Measurements from ENCODE around the gene GAK. TPM values are rescaled to one million over a fixed set of nuclear protein-coding genes. Genes with fewer than 3 reads are reported as not detected.

GAK gene
- total RNA-seq, 1 donor from 2014 or later = 147 TPM

GRCh38 chr4:893276-893994 is 38.7 kb downstream of the GAK start:
- Mint-ChIP-seq H3K27me3 (no peaks in the 10 kb centered on the region), H3K27ac (no peak overlapping the region), H3K9me3 (no peaks in the 10 kb centered on the region), H3K4me3 (no peak overlapping the region), H3K36me3 (ENCODE audit: low read depth) (peaks cover 31% of the 10 kb centered on the region), H3K4me1 (no peaks in the 10 kb centered on the region)
- DNase-seq = no peak
- intact Hi-C loops (cut with micrococcal nuclease) = no loop called here

GRCh38 chr4:892780-893179 is 39.3 kb downstream of the GAK start:
- Mint-ChIP-seq H3K27ac (no peak overlapping the region), H3K9me3 (peaks cover 1% of the 10 kb centered on the region), H3K27me3 (no peaks in the 10 kb centered on the region), H3K4me3 (no peak overlapping the region), H3K36me3 (ENCODE audit: low read depth) (peaks cover 36% of the 10 kb centered on the region), H3K4me1 (no peaks in the 10 kb centered on the region)
- intact Hi-C loops (cut with micrococcal nuclease) = no loop called here
- DNase-seq = no peak

- no peaks in the 10 kb centered on the region for H3K27me3 Mint-ChIP-seq
- H3K4me1 Mint-ChIP-seq = no peaks in the 10 kb centered on the region
- no peak overlapping the region for H3K27ac Mint-ChIP-seq
- peak; percentile 72 for DNase-seq
- intact Hi-C loops (cut with micrococcal nuclease) = no loop called here
- H3K36me3 Mint-ChIP-seq (ENCODE audit: low read depth) = peaks cover 41% of the 10 kb centered on the region
- peaks cover 5% of the 10 kb centered on the region for H3K9me3 Mint-ChIP-seq
- H3K4me3 Mint-ChIP-seq = no peak overlapping the region
These were observed 40.4 kb downstream of the GAK start for GRCh38 chr4:891747-892146.

- Mint-ChIP-seq H3K4me3 (no peak overlapping the region), H3K27me3 (no peaks in the 10 kb centered on the region), H3K36me3 (ENCODE audit: low read depth) (peaks cover 41% of the 10 kb centered on the region), H3K4me1 (no peaks in the 10 kb centered on the region), H3K9me3 (peaks cover 5% of the 10 kb centered on the region), H3K27ac (no peak overlapping the region)
- no peak for DNase-seq
- intact Hi-C loops (cut with micrococcal nuclease) = no loop called here
These were observed 42.0 kb downstream of the GAK start for GRCh38 chr4:890036-890695.

- Mint-ChIP-seq H3K4me1 (no peaks in the 10 kb centered on the region), H3K36me3 (ENCODE audit: low read depth) (peaks cover 42% of the 10 kb centered on the region), H3K4me3 (no peak overlapping the region), H3K27ac (no peak overlapping the region), H3K9me3 (peaks cover 5% of the 10 kb centered on the region), H3K27me3 (no peaks in the 10 kb centered on the region)
- DNase-seq = no peak
- intact Hi-C loops (cut with micrococcal nuclease) = no loop called here
These were observed 42.6 kb downstream of the GAK start for GRCh38 chr4:889516-889915.

GRCh38 chr4:888029-888428 is 44.1 kb downstream of the GAK start:
- DNase-seq = no peak
- no peaks in the 10 kb centered on the region for H3K4me1 Mint-ChIP-seq
- intact Hi-C loops (cut with micrococcal nuclease) = no loop called here
- peaks cover 5% of the 10 kb centered on the region for H3K9me3 Mint-ChIP-seq
- H3K27ac Mint-ChIP-seq = no peak overlapping the region
- H3K36me3 Mint-ChIP-seq (ENCODE audit: low read depth) = peaks cover 40% of the 10 kb centered on the region
- H3K27me3 Mint-ChIP-seq = no peaks in the 10 kb centered on the region
- H3K4me3 Mint-ChIP-seq = no peak overlapping the region

GRCh38 chr4:887034-887763 is 44.9 kb downstream of the GAK start:
- no peak overlapping the region for H3K4me3 Mint-ChIP-seq

GRCh38 chr4:886244-886643 is 45.9 kb downstream of the GAK start:
- no peaks in the 10 kb centered on the region for H3K27me3 Mint-ChIP-seq
- peaks cover 41% of the 10 kb centered on the region for H3K36me3 Mint-ChIP-seq (ENCODE audit: low read depth)
- DNase-seq = no peak
- peaks cover 5% of the 10 kb centered on the region for H3K9me3 Mint-ChIP-seq
- H3K4me3 Mint-ChIP-seq = no peak overlapping the region
- H3K4me1 Mint-ChIP-seq = no peaks in the 10 kb centered on the region
- intact Hi-C loops (cut with micrococcal nuclease) = no loop called here
- H3K27ac Mint-ChIP-seq = no peak overlapping the region

More at GRCh38 chr4:887034-887763, 44.9 kb downstream of the GAK start:
- no peaks in the 10 kb centered on the region for H3K27me3 Mint-ChIP-seq
- no peak overlapping the region for H3K27ac Mint-ChIP-seq
- no peak for DNase-seq
- H3K4me1 Mint-ChIP-seq = no peaks in the 10 kb centered on the region
- peaks cover 40% of the 10 kb centered on the region for H3K36me3 Mint-ChIP-seq (ENCODE audit: low read depth)
- peaks cover 5% of the 10 kb centered on the region for H3K9me3 Mint-ChIP-seq
- intact Hi-C loops (cut with micrococcal nuclease) = no loop called here

GRCh38 chr4:885353-885752 is 46.8 kb downstream of the GAK start:
- H3K4me3 Mint-ChIP-seq = no peak overlapping the region
- H3K9me3 Mint-ChIP-seq = peaks cover 5% of the 10 kb centered on the region
- H3K27ac Mint-ChIP-seq = no peak overlapping the region
- peaks cover 39% of the 10 kb centered on the region for H3K36me3 Mint-ChIP-seq (ENCODE audit: low read depth)
- H3K27me3 Mint-ChIP-seq = no peaks in the 10 kb centered on the region
- no peak for DNase-seq
- peaks cover 3% of the 10 kb centered on the region for H3K4me1 Mint-ChIP-seq
- intact Hi-C loops (cut with micrococcal nuclease) = no loop called here

- Mint-ChIP-seq H3K4me1 (peaks cover 7% of the 10 kb centered on the region), H3K4me3 (no peak overlapping the region), H3K36me3 (ENCODE audit: low read depth) (peaks cover 38% of the 10 kb centered on the region), H3K27ac (no peak overlapping the region), H3K9me3 (peaks cover 5% of the 10 kb centered on the region), H3K27me3 (no peaks in the 10 kb centered on the region)
- no peak for DNase-seq
- intact Hi-C loops (cut with micrococcal nuclease) = loop anchor here (5.0 kb wide), 1 partner anchor 143 kb away; no protein-coding TSS in a partner anchor
These were observed 47.2 kb downstream of the GAK start for GRCh38 chr4:884896-885295.

- Mint-ChIP-seq H3K27ac (peak overlapping the region; percentile 20), H3K9me3 (peaks cover 5% of the 10 kb centered on the region), H3K36me3 (ENCODE audit: low read depth) (peaks cover 40% of the 10 kb centered on the region), H3K4me1 (peaks cover 13% of the 10 kb centered on the region), H3K27me3 (no peaks in the 10 kb centered on the region), H3K4me3 (no peak overlapping the region)
- DNase-seq = no peak
- intact Hi-C loops (cut with micrococcal nuclease) = loop anchor here (5.0 kb wide), 1 partner anchor 142 kb away; no protein-coding TSS in a partner anchor
These were observed 47.9 kb downstream of the GAK start for GRCh38 chr4:884259-884658.

GRCh38 chr4:883377-884095 is 48.6 kb downstream of the GAK start:
- Mint-ChIP-seq H3K27me3 (no peaks in the 10 kb centered on the region), H3K36me3 (ENCODE audit: low read depth) (peaks cover 45% of the 10 kb centered on the region), H3K4me3 (no peak overlapping the region), H3K9me3 (peaks cover 5% of the 10 kb centered on the region), H3K27ac (no peak overlapping the region), H3K4me1 (peaks cover 21% of the 10 kb centered on the region)
- no peak for DNase-seq
- intact Hi-C loops (cut with micrococcal nuclease) = loop anchor here (5.0 kb wide), 1 partner anchor 141 kb away; no protein-coding TSS in a partner anchor

- Mint-ChIP-seq H3K9me3 (peaks cover 3% of the 10 kb centered on the region), H3K4me3 (no peak overlapping the region), H3K27ac (no peak overlapping the region), H3K36me3 (ENCODE audit: low read depth) (peaks cover 44% of the 10 kb centered on the region), H3K27me3 (no peaks in the 10 kb centered on the region), H3K4me1 (peaks cover 27% of the 10 kb centered on the region)
- DNase-seq = no peak
- intact Hi-C loops (cut with micrococcal nuclease) = loop anchor here (5.0 kb wide), 1 partner anchor 140 kb away; no protein-coding TSS in a partner anchor
These were observed 49.5 kb downstream of the GAK start for GRCh38 chr4:882646-883045.
